C4-2B (cell line): ENCODE results near the gene NFU1.

ENCODE experiments used
- ZFX ChIP-seq: fragments of 450-650 bp; IDR thresholded peaks from 2 replicates; pipeline ENCODE4 v1.6.1; 2017
- TF ChIP-seq, protein P1 (sequence below): fragments of 450-650 bp; conservative IDR thresholded peaks from 2 replicates; pipeline ENCODE4 v1.5.1; 2017; ENCODE audit warnings: mild to moderate bottlenecking

DNA sequence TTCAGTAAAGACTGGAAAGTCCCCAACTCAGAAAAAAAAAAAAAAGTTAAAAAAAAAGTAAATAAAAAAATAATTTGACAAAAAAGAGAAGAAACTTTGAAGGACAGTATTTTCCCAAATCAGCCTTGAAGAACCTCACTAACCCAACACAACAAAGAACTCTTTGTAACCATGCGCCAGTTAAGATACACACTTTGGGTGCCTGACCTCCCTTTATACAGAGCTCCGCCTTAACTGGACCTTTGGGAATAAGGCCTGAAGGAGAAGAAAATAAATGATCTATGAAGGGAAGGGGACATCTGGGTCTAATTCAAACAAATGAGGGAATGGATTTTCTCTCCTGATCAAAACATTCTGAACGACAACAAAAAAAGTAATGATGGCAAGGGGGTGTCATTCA lies 48.0 kb downstream of the NFU1 start:
- TF ChIP-seq, protein P1, sequence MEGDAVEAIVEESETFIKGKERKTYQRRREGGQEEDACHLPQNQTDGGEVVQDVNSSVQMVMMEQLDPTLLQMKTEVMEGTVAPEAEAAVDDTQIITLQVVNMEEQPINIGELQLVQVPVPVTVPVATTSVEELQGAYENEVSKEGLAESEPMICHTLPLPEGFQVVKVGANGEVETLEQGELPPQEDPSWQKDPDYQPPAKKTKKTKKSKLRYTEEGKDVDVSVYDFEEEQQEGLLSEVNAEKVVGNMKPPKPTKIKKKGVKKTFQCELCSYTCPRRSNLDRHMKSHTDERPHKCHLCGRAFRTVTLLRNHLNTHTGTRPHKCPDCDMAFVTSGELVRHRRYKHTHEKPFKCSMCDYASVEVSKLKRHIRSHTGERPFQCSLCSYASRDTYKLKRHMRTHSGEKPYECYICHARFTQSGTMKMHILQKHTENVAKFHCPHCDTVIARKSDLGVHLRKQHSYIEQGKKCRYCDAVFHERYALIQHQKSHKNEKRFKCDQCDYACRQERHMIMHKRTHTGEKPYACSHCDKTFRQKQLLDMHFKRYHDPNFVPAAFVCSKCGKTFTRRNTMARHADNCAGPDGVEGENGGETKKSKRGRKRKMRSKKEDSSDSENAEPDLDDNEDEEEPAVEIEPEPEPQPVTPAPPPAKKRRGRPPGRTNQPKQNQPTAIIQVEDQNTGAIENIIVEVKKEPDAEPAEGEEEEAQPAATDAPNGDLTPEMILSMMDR = no peak
- no peak for TF ChIP-seq ZFX
